SIG-M5 (cell line): Measurements from ENCODE around the gene RAG1.

Experiments used
- DNase-seq: peaks from one replicate; lab custom pipeline; 2025; lab: John Stamatoyannopoulos, UW

RAG1 gene

GRCh38 chr11:36628141-36628540 lies 60.3 kb downstream of the RAG1 start:
- DNase-seq = no peak

GRCh38 chr11:36628765-36629244 lies 61.0 kb downstream of the RAG1 start:
- no peak for DNase-seq
